SIG-M5 treated with dmso at 0.1 percent for 504 hours (cell line): ENCODE results near the gene GALNT9.
"Not testable (repeated sequence)": the region's sequence is repeated elsewhere in the genome, so short reads cannot be mapped to it uniquely, and the experiment has no call there.

Experiments
- DNase-seq: peaks from one replicate; lab custom pipeline; 2025; ENCODE audit not compliant: unreplicated experiment; lab: John Stamatoyannopoulos, UW

GALNT9 gene

DNA sequence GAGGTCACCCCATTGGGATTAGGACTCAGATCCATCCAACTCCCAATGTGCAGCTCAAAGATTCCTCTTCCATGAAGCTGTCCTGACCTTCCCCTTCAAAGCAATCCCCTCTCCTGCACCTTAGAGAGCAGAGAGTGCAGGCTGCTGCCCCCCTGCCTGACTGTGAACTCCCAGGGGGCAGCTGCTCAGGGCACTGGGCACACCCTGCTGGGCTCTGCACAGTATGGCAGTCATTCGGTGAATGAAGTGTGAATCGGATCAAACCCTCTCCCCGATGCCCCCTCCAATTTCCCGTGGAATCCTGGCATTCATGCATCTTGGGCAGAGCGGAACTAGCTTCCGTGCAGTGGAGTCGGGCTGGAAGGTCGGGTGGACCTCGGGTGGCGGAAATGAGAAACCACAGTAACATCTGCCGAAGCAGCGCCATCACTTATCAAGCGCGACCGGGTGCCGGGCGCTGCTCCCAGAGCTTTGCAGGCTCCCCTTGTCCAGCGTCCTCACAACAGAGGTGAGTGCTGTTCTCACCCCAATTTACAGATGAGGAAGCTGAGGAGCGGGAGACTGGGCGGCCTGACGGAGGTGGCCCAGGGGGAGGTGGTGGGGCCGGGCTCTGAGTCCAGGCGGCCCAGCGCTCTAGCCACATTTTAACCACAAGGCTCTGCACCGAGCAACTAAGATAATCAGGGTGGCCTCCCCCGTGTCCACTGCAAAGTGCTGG is 14.7 kb downstream of the GALNT9 start:
- no peak for DNase-seq

DNA sequence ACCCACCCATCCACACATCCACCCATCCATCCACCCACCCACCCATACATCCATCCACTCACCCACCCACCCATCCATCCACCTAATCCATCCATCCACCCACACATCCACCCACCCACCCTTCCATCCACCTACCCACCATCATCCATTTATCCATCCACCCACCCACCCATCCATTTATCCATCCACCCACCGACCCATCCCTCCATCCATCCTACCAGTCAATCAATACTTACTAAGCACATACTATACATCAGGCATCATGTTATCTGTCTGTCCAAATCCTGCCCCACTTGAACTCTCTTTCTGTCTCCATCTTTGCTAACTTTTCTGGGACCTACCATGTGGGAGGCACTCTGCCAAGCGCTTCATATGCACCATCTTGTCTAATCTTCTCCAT is 15.4 kb downstream of the GALNT9 start:
- DNase-seq, result no peak

DNA sequence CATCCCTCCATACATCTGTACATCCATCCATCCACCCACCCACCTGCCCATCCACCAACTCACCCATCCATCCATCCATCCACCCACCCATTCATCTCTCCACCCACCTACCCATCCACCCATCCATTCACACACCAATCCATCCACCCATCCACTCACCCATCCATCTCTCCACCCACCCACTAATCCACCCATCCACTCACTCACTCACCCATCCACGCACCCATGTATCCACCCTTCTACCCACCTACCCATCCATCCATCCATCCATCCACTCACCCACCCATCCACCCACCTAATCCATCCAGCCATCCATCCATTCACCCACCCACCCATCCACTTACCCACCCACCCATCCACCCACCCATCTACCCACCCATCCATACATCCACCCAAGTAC is 16.2 kb downstream of the GALNT9 start:
- DNase-seq, result no peak

DNA sequence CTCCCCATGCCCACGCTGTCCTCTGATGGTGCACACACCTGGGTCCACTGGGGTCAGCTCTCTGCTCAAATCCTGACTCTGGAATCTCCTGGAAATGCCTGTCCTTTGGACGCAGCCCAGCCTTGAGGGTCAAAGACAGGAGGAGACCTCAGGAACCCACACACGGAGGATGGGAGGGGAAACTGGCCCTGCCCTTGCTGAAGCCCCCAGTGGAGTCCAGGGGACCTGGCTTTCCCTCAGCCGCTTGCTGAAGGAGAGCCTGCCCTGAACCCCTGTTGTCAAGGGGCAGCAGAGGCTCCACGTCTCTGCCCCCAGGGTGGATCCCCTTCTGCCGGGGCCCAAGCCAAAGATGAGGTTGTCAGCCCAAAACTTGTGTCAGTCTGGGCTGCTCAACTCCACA is 16.9 kb downstream of the GALNT9 start:
- DNase-seq, result no peak

DNA sequence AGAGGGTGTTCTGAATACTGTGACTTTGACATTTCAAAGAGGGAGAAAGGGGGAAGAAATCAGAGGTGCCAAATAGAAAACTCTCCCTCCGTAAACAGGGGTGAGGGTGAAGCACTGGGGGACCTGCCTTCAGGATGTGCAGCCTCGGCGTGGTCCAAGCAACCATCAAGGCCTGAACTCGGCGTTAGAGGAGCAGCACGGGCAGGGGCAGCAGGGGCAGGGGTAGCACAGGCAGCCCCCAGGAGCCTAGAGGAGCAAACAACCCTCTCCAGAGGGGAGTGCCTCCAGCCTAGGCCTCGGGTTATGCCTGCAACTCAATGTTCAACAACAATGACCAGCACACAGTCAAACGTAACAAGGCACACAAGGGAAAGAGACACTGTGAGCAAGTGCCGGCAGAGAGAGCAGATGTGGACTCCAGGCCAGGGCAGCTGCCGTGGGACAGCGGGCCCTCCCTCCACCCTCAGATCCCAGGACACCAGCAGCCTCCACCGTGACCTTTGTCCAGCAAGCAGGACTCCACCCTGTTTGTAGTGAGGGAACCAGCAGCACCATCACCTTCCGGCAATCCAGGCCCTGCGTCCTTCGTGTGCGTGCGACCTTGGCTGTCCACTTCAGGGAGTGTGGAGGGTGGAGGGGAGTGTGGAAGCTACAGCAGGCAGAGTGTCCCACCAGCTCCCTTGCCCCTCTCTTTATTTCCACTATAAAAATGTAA is 18.0 kb downstream of the GALNT9 start:
- DNase-seq, result no peak

DNA sequence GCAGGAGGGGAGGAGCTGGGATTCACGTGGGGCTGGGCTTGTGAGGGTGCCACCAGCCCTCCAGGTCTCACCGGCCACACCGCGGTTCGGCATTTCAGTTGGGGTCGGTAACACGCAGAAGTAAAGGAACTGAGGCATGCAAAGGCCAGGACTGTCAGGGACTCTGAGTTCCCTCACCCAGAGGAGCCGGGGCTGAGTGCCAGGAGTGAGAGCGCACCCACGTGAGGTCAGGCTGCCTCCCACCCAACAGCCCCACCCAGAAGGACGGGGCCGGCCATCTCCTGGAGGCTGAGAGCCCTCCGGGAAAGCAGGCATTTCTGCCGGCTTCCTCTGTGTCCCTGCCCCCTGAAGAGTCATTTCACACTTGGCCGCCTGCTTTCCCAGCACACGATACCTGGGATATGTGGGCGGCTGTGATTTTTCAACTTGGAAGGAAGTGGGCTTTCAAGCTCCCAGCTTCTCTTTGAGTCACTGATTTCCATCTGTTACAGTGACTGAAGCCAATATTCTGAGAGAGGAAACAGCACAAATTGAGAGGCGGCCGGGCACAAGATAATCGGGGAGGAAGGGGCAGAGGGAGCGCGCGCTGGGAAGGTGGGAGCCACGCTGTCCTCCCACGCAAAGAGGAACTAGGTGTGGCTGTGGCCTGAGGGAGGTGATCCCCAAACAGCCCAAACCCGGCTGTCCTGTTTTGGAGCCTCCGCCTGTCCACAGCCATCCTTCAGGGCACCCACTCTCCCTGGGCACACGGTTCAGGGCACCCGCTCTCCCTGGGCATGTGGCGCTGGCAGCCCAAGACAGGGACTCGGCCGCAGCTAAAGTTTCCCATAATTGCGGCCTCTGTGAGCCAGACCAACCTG is 19.0 kb downstream of the GALNT9 start:
- DNase-seq, result no peak

DNA sequence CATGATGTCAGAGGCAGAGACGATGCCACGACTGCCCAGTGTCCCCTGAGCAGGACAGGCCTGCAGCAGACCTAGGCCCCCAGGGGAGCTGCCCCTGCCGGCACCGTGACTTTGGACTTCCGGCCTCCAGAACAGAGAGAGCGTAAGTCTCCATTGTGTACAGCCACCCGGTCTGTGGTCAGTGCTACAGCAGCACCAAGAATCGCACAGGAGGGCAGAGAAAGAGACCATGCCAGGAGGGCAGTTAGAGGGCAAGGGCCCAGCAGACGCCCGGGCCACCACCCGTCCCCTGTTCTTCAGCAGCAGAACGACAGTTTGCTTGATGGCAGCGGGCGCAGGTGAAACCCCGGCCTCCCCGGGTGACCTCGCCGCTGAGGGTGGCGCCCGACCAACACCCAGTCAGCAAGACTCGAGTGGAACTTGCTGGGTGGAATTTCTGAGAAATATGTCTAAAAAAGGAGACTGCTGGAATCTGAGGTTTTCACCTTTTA is 19.7 kb downstream of the GALNT9 start:
- no peak for DNase-seq

DNA sequence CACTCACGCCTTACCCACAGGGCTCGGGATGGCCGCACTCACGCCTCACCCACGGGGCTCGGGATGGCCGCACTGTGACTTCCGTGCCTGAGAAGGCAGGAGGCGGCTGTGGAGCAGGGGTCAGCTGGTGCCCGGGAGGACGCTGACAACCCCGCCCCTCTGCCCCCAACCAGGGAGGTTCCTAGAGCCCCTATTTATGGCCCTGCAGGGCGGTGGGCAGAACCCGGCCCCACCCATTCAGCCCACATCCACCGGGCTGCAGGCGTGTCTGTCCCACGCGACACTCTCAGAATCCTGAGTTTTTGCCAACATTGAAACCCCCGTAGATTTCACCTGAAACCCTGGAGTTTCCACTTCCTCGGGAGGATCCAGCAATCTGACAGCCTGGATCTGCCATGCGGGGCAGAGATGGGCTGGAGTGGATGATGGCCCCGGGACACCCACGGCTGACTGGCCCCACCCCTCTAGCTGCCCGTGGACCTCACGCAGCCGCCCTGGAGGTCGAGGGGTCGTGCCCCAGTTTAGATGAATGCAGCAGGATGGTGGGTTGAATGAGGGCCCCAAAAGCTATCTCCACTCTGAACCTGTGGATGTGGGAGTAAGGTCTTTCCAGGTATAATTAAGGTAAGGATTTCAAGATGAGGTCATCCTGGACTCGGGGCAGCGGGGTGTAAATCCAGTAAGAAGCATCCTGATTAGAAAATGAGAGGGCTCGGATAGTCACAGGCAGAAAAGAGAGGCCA is 20.4 kb downstream of the GALNT9 start:
- no peak for DNase-seq

DNA sequence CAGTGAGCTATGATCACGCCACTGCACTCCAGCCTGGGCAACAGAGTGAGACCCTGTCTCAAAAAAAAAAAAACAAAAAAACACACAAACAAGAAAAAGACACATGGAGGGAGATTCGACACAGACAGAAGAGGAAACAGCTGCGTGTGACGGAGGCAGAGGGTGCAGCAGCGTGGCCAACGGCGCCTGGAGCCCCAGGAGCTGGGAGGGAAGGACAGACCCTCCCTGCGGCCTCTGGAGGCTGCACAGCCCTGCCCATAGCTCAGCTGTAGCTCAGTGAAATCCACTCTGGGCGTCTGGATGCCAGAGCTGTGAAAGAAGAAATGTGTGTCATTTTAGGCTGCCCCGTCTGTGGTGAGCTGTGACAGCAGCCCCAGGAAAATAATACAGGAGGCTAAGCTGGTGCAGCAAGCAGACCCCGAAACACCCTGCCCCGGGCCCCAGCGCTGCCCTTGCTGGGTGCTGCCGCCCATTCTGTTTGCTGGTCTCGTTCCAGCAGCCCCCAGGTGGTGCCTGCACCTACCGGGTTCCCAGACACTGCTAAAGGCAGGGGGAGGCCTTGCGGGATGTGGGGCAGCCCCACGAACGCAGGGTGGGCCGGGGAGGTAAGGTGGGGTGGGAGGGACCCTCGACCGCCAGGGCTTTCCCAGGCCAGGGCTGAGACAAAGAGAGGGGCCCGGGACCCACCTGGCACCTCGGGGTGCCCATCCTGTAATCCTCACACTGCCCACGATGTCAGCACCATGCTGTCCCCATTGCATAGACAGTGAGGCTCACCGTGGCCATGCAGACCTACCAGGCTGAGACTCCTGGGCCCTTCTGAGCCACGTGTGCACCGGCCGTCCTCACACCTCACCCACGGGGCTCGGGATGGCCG is 21.2 kb downstream of the GALNT9 start:
- no peak for DNase-seq

DNA sequence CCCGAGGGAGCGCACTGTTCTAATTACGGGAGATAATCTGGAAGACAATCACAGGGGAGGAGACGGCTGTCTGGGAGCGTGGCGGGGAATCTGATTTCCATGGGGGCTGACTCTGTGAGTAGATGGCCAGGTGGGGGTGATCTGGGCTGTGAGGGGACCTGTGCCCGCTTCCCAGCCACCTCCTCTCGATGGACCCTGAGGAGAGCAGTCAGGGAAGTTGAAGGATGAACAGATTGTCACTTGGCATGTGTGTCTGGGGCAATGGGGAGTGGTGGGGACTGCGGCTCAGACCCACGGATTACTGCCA is 22.6 kb downstream of the GALNT9 start:
- no peak for DNase-seq

DNA sequence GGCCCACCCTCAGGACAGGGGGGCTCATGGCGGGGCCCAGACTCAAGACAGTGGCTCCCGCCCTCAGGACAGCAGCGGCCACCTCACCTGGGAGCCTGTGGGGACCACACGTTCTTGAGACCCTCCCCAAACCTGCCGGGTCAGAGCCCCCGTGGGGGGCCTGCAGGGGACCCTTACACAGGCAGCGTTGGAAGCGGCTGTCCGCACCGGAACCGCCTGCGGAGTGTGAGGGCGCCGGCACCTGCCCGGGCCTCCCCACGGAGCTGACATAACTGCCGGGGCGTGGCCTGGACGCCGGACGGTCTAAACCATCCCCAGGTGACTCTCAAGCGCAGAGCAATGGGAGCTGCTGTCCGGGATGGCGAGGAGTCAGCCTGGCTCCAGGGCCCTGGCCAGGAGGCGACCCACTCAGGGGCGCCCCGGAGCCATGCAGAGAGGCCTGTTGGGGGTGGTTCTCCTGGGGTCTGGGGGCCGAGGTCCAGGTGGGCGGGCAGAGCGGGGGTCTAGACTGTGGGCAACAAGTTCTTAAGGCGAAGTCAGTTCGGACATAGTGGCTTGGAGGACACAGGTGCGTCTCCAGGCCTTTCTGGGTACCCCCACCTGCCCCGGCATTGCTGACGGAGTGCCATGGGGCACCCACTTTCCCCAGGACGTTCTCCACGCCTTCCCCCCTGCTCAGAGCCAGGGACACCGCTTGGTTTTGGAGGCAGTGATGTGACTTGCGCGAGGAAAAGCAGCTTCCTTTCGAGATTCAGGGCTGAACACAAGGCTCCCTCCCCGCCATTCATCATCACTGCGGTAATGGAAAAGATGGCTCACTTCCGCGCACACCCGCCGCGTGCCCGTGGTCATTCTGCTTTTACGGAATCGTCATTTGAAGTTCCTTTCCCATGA is 23.2 kb downstream of the GALNT9 start:
- DNase-seq, result no peak

DNA sequence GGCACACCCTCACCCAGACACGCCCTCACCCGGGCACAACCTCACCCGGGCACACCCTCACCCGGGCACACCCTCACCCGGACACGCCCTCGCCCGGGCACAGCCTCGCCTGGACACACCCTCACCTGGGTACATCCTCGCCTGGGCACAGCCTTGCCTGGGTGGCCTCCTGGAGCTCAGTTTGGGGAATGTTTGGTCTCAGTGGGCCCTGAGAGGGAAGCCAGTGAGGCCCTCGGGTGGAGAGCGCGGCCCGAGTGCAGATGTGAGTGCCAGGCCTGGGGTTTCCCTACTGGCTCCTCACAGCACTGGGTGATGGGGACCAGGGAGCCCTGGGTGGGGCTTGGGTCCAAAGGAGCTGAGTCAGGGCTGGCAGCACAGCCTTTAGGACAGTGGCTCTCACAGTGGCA is 23.8 kb downstream of the GALNT9 start:
- DNase-seq, result no peak

DNA sequence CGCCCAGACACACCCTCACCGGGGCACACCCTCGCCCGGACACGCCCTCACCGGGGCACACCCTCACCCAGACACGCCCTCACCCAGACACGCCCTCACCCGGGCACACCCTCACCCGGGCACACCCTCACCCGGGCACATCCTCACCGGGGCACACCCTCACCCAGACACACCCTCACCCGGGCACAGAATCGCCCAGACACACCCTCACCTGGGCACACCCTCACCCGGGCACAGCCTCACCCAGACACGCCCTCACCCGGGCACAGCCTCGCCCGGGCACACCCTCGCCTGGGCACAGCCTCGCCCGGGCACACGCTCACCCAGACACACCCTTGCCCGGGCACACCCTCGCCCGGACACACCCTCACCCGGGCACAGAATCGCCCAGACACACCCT is 24.5 kb downstream of the GALNT9 start:
- not testable (repeated sequence) for DNase-seq

DNA sequence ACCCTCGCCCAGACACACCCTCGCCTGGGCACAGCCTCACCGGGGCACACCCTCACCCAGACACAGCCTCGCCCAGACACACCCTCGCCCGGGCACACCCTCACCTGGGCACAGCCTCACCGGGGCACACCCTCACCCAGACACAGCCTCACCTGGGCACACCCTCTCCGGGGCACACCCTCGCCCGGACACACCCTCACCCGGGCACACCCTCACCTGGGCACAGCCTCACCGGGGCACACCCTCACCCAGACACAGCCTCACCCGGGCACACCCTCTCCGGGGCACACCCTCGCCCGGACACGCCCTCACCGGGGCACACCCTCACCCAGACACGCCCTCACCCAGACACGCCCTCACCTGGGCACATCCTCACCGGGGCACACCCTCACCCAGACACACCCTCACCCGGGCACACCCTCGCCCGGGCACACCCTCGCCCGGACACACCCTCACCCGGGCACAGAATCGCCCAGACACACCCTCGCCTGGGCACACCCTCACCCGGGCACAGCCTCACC is 25.5 kb downstream of the GALNT9 start:
- DNase-seq, result not testable (repeated sequence)

DNA sequence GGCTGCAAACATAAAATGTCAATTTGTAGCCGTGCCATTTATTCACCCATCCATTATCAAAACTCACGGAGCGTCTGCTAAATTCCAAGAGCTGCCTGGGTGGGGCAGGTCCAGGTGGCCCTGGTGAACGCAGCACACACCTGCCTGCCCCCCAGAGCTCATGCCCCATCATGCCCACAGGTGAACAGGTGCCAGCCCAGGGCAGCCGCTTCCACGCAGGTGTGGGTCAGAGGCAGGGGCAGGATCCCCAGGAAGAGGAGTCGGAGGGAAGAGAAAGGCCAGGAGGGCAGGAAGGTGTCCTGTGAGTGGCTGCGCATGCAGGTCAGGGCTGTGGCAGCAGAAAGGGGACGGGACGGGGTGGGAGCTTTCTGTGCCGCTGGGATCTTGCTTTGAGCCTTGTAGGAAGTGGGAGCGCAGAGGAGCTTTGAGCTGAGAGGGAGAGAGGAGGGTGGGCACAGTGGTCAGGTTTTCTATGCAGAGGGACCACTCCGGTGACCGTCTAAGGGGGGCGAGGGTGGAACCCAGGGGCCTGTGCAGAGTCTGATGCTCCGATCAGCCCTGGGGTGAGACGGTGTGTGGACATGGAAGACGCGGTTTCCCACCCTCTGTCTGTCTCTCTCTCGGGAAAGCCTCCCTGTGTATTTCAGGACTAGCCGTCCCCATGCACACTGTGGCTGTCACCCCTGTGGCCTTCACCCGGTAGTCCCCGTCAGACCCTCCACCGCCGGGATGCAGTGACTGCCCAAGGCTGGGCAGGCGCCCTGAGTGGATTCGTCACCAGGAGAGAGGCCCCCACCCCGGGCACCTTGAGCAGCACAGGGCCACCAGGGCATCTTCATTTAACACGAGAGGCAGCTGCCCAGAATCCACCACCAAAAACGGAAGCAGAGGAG is 26.7 kb downstream of the GALNT9 start:
- DNase-seq, result no peak

DNA sequence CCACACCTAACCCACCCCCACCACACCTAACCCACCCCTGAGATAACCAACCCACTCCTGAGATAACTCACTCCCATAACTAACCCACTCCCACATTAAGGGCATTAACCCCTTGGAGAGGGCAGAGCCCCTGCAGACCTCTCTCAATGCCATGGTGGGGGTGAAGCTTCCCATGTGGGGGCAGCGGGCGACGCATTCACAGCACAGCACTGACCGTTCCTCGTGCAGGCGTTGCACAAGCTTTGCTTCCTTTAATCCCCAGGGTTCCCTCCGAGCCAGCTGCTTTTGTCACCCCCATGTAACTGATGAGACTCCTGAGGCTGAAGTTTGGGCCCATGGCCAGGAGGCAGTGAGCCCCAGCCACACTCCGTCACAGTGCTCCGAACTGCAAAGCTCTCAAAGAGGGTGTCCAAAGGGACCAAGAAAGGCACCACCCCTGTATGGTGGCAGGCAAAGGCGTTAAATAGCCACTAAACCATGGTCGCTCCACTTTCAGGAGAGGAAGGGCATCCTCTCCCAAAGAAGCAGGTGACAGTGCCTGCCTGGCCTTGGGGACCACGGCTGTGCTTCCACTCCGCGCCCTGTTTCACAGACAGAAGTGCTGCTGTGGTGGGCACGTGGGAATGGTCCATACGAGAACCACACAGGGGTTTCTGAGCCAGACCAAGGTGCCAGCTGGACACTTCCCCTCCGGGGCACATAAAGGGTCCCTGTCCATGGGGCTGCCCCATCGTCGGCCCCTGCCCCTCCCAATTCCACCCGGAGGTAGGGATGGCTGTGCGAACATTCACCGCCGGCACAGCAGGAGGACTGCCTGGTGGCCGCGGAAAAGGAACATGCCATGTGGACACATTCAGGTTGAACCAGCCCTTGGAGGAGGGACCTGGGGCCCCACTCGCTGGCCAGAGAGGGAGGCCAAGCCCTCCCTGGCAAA is 28.3 kb downstream of the GALNT9 start:
- DNase-seq, result no peak

DNA sequence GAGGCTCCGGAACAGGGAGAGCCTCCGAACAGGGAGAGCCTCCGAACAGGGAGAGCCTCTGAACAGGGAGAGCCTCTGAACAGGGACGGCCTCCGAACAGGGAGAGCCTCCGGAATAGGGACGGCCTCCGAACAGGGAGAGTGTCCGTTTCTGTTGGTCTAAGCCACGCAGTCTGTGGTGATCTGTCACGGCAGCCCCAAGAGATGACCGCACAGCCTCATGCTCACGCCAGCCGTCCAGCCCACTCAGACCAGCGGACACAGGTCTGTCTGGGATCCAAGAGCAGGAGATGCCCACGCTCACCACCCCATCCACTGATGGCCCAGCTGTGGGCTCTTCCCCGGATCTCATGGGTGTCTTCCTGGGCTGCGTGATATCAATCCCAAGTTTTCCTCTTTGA is 33.3 kb downstream of the GALNT9 start:
- DNase-seq, result no peak
